Measurements from ENCODE around the gene ANGPTL8. TPM values are rescaled to one million over a fixed set of nuclear protein-coding genes. Genes with fewer than 3 reads are reported as not detected.

ANGPTL8 gene
- total and polyA plus RNA-seq, 2 of the 13 experiments (the other 11 are each of a cell fraction or from before 2014, with no cell fraction given) = 27.3 to 243 TPM

GRCh38 chr19:11261431-11261970, 22.1 kb downstream of the ANGPTL8 start (continued):
- TF ChIP-seq, protein P1, sequence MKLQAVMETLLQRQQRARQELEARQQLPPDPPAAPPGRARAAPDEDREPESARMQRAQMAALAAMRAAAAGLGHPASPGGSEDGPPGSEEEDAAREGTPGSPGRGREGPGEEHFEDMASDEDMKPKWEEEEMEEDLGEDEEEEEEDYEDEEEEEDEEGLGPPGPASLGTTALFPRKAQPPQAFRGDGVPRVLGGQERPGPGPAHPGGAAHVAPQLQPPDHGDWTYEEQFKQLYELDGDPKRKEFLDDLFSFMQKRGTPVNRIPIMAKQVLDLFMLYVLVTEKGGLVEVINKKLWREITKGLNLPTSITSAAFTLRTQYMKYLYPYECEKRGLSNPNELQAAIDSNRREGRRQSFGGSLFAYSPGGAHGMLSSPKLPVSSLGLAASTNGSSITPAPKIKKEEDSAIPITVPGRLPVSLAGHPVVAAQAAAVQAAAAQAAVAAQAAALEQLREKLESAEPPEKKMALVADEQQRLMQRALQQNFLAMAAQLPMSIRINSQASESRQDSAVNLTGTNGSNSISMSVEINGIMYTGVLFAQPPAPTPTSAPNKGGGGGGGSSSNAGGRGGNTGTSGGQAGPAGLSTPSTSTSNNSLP (IDR thresholded peaks at IDR 0.05; ENCODE audit: low read depth, low read length) = no peak

DNA sequence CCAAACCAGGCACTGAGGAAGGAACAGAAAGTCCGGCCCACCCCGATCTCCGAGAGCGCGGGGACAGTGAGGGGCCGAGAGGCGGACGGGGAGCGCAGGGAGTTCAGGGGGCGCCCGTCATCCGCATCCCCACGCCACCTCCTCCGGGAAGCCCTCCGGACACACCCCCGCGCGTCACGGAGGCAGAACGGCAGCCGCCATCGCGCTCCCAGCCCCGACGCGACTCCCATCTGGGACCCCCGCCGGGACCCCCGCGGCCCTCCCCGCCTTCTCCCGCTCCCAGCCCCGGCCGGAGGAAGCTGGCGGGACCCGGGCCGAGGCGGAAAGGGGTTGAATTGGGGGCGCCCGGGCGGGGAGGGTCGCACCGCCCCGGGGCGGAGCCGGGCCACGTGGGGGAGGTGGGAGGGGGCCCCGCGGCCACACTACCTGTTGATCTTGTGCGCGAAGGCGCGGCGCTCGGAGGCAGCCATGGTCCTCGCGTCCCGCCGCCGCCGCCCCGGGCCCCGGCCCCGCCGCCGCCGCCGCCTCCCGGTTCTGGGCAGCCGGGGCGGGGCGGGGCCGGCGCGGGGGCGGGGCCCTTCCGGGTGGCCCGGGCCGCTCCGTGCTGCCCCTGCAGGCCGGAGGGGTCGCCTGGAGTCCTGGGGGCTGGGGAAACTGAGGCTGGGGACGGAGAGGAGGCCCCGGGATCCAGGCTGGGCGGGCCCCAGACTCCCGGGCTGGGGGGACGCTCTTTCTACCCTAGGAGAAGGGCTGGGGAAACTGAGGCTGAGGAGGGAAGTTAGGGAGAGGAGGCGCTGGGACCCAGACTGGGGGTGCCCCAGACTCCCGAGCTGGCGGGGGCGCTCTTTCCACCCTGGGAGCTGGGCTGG, 22.8 kb downstream of the ANGPTL8 start, which contains the start of gene DOCK6:
DOCK6 (minus strand) TSS at position 554 of the 869 bp plus-strand sequence; CDS start at position 470, 84 bp downstream.
- 5% methylated on average over 19 of the region's 91 CpGs for WGBS (ENCODE audit: low lambda C conversion rate)
- ATAC-seq (no peak), DNase-seq (ENCODE audit: low spot score) (no peak), FAIRE-seq (no peak)
- Histone ChIP-seq H4K20me1 (ENCODE audit: insufficient read depth, low read length) (no peaks in the 10 kb centered on the region), H2AFZ (ENCODE audit: low read length) (no peak within 1 kb of the TSS), H3K27me3 (ENCODE audit: control insufficient read depth in 1 of 2, insufficient read depth in 2 of 2, low read length in 2 of 2) (no peaks in the 10 kb centered on the region), H3K9ac (ENCODE audit: insufficient read depth, low read depth, low read length) (peak within 1 kb of the TSS; percentile 70), H3K4me1 (ENCODE audit: insufficient read depth, low read length) (peaks cover 56% of the 10 kb centered on the region), H3K9me3 (ENCODE audit: low read length) (no peaks in the 10 kb centered on the region), H3K4me3 (replicated peaks in 1 of 3; ENCODE audit: insufficient read depth in 1 of 3, low read depth in 2 of 3, low read length in 3 of 3) (peak within 1 kb of the TSS; percentile 73 to 76 (median 76)), H3K36me3 (replicated peaks in 1 of 2; ENCODE audit: control insufficient read depth in 1 of 2, insufficient read depth in 2 of 2, low read length in 2 of 2) (no peaks in the 10 kb centered on the region), H3K4me2 (ENCODE audit: low read depth, low read length) (peak within 1 kb of the TSS; percentile 86), H3K27ac (ENCODE audit: extremely low read length, insufficient read depth, low read length) (no peak within 1 kb of the TSS), H3K79me2 (ENCODE audit: insufficient read depth, low read length) (no peaks in the 10 kb centered on the region)
- no TSS peak for BruUV-seq (replicated peaks)
- in situ Hi-C loops (cut with HindIII; ENCODE audit: extremely low pct_ligation_motif_present, low pct_unique_long_range_greater_than_20kb) (no loop called here), intact Hi-C loops (cut with micrococcal nuclease; ENCODE audit: unreplicated experiment) (no loop called here)
- ChIA-PET POLR2A (interaction anchor here (1.0 kb wide), 1 partner anchor 26 kb away, joined by 3 read pairs; no protein-coding TSS in a partner anchor), CTCF (ENCODE audit: low intra/inter-chr PET ratio, low total read pairs) (no interaction called here)
- TF ChIP-seq ZNF34 (CRISPR knock-in tag; IDR thresholded peaks at IDR 0.05; ENCODE audit: borderline replicate concordance) = no peak
- TF ChIP-seq, protein P2, sequence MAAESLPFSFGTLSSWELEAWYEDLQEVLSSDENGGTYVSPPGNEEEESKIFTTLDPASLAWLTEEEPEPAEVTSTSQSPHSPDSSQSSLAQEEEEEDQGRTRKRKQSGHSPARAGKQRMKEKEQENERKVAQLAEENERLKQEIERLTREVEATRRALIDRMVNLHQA (CRISPR knock-in tag; IDR thresholded peaks at IDR 0.05) = no peak
- no peak for TF ChIP-seq ZNF503 (CRISPR knock-in tag; IDR thresholded peaks at IDR 0.05)
- no peak for TF ChIP-seq GMEB1 (CRISPR knock-in tag; IDR thresholded peaks at IDR 0.05; ENCODE audit: borderline replicate concordance)
- TF ChIP-seq, protein P3, sequence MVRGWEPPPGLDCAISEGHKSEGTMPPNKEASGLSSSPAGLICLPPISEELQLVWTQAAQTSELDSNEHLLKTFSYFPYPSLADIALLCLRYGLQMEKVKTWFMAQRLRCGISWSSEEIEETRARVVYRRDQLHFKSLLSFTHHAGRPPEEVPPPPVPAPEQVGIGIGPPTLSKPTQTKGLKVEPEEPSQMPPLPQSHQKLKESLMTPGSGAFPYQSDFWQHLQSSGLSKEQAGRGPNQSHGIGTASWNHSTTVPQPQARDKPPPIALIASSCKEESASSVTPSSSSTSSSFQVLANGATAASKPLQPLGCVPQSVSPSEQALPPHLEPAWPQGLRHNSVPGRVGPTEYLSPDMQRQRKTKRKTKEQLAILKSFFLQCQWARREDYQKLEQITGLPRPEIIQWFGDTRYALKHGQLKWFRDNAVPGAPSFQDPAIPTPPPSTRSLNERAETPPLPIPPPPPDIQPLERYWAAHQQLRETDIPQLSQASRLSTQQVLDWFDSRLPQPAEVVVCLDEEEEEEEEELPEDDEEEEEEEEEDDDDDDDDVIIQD (CRISPR knock-in tag; IDR thresholded peaks at IDR 0.05; ENCODE audit: low read depth) = no peak
- peak; percentile 61 for TF ChIP-seq ZNF574 (CRISPR knock-in tag; IDR thresholded peaks at IDR 0.05)

All from HepG2 (cell line).